Astrocyte of the cerebellum (primary cell): Measurements from ENCODE around the gene PPP6R1.

Experiments
- DNase-seq: peaks from one replicate; pipeline ENCODE4 v3.0.0-alpha.2; 2011; ENCODE audit warnings: low read depth
- H3K4me3 ChIP-seq: 2 replicates; pipeline ENCODE4 v1.5.1; 2011; ENCODE audit warnings: mild to moderate bottlenecking, low read depth, low read length, moderate library complexity
- in situ Hi-C: cut with HindIII; loops from 2 replicates; pipeline ENCODE4 v1.10.0; 2017; ENCODE audit warnings: low sequenced_read_pairs
- TF ChIP-seq, protein P1 (sequence below): IDR thresholded peaks from 2 replicates; pipeline ENCODE4 v1.5.1; 2012; ENCODE audit warnings: low read length, low read depth, moderate library complexity, mild to moderate bottlenecking; ENCODE audit errors: missing control alignments

The PPP6R1 gene

DNA sequence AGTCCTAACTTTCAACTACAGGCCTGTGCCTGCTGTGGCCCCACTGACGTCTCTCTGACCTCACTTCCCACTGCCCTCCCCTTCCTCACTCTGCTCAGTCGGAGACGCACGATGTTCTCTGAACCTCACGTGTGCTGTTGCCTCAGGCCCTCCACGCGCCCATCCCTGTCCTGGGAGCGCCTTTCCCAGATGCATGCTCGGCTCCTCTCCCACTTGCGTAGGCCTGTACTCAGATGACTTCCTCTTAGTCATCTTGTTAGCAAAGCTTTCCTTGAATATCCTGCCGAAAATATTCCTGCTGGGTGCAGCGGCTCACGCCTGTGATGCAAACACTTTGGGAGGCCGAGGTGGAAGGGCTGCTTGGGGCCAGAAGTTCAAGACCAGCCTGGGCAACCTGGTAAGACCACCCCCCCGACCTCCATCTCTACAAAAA lies 69.4 kb downstream of the PPP6R1 start:
- in situ Hi-C loops = no loop called here
- DNase-seq = no peak
- TF ChIP-seq, protein P1, sequence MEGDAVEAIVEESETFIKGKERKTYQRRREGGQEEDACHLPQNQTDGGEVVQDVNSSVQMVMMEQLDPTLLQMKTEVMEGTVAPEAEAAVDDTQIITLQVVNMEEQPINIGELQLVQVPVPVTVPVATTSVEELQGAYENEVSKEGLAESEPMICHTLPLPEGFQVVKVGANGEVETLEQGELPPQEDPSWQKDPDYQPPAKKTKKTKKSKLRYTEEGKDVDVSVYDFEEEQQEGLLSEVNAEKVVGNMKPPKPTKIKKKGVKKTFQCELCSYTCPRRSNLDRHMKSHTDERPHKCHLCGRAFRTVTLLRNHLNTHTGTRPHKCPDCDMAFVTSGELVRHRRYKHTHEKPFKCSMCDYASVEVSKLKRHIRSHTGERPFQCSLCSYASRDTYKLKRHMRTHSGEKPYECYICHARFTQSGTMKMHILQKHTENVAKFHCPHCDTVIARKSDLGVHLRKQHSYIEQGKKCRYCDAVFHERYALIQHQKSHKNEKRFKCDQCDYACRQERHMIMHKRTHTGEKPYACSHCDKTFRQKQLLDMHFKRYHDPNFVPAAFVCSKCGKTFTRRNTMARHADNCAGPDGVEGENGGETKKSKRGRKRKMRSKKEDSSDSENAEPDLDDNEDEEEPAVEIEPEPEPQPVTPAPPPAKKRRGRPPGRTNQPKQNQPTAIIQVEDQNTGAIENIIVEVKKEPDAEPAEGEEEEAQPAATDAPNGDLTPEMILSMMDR = no peak
- H3K4me3 ChIP-seq = no peak overlapping the region

DNA sequence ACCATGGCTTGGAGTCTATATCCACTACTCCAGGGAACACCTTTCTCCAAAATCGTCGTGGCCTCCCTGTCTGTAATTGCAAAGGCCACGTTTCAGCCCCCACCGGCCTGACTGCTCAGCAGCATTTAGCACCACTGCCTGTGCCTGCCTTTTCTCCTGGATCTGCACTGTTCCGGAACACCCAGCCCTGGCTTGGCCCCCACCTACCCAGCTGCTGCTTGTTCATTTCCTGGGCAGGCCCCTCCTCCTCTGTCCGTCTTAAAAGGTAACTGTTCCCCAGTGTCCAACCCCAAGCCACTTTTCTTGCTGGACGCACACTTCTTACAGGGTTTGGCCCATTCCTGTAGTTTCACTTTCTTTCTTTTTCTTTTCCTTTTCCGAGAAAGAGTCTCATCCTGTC lies 70.2 kb downstream of the PPP6R1 start:
- TF ChIP-seq, protein P1 = no peak
- in situ Hi-C loops = no loop called here
- no peak for DNase-seq
- H3K4me3 ChIP-seq = no peak overlapping the region

DNA sequence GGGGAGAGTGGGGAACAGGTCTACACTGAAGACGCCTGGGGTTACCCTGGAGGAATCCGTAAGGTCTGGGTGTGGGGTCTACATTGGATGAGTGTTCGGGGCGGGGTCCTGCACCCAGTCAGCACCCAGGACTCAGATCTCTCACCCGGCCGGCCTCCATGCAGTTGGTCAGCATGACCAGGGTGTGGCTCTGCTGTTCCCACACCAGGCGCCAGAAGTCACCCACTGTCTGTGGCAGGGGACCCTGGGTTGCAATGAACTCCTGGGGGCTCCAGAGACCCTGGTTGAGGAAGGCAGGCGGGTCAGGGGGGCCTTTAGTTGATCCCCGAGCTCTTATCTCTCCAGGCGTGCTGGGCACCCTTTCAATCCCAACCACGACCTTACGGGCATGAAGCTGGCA lies 72.7 kb downstream of the PPP6R1 start:
- in situ Hi-C loops = no loop called here
- TF ChIP-seq, protein P1 = no peak
- DNase-seq = no peak
- no peak overlapping the region for H3K4me3 ChIP-seq

DNA sequence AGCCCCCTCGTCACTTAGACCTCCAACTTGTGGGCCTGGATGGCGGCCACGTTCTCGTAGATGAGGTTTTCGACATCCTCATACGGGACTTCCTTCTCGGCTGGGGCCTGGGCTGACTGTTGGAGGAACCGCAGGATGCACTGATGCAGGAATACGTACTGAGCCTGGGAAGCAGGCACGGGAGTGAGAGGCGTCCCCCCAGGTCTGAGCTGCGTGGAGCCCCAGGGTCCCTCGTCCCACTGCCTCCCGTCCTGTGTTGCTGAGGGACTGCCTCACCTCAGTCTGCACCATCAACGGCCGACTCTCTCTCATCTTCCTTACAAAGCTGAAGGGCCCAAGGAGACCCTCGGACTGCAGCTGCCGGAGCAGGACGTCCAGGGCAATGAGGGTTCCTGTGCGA lies 77.1 kb downstream of the PPP6R1 start:
- DNase-seq = no peak
- in situ Hi-C loops = no loop called here
- no peak overlapping the region for H3K4me3 ChIP-seq
- TF ChIP-seq, protein P1 = no peak
